ENCODE results near the gene RAD51.

Gene RAD51

DNA sequence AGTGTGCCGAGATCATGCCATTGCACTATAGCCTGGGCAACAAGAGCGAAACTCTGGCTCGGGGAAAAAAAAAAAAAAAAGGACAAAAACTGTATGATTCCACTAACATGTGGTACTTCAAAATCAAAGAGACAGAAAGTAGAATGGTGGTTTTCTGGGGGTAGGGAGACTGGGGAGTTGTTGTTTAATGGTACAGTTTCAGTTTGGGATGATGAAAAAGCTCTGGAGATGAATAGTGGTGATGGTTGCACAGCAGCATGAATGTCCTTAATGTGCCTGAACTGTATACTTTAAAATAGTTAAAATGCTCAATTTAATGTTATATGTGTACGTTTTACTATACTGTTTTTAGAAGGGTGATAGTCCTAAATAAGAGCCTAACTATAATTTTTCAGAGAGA, 27.4 kb downstream of the RAD51 start:
- no peak for DNase-seq (ENCODE audit: low read depth in 2 of 2)

DNA sequence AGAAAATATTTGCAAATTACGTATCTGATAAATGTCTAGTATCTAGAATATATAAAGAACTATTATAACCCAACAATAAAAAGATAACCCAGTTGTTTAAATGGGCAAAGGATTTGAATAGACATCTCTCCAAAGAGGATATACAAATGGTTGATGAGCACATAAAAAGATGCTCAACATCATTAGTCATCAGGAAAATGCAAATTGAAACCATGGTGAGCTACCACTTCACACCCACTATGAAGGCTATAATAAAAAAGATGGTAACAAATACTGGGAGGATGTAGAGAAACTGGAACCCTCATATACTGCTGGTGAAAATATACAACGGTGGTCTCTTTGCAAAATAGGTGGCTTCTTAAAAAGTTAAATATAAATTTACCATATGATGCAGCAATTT, 28.0 kb downstream of the RAD51 start:
- no peak for DNase-seq (ENCODE audit: low read depth in 2 of 2)

DNA sequence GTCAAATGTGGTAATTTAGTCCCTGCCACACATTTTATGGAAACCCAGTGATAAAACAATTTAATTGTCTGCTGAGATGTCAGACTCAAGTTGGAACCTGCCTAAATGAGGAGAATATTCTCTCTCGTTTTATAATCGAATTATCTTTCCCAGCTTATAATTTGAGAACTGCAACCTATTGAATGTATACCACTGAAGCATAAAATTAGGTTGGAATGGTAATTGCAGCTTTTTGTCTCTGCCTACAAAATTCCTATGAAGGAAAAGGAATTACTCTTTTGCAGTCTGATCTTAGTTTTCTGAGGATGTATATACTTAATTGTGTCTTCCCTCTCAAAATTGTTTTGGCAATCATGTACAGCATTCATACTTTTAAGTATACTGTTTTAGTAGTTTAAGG, 28.9 kb downstream of the RAD51 start:
- DNase-seq (ENCODE audit: low read depth in 2 of 2), result no peak

DNA sequence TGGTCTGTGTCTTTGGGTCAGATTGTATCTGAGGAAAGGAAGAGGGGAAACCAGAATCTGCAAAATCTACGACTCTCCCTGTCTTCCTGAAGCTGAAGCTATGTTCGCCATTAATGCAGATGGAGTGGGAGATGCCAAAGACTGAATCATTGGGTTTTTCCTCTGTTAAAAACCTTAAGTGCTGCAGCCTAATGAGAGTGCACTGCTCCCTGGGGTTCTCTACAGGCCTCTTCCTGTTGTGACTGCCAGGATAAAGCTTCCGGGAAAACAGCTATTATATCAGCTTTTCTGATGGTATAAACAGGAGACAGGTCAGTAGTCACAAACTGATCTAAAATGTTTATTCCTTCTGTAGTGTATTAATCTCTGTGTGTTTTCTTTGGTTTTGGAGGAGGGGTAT, 36.1 kb downstream of the RAD51 start:
- DNase-seq (ENCODE audit: low read depth in 2 of 2), result no peak

DNA sequence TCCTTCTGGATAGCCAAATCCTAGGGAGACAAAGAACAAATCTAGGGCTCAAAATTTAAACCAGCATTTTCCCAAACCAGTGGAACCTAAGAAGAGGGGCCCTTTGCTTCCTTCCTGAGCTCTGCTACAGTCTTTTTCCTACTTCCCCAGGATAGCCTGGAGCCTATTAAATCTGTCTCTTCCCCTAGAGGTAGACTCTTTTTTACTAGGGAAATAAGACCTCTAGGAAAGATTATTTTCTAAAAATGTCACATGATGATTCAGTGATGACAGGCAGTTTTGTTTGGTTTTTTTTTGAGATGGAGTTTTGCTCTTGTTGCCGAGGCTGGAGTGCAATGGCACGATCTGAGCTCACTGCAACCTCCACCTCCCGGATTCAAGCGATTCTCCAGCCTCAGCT, 41.6 kb downstream of the RAD51 start:
- DNase-seq (ENCODE audit: low read depth in 2 of 2), result no peak

DNA sequence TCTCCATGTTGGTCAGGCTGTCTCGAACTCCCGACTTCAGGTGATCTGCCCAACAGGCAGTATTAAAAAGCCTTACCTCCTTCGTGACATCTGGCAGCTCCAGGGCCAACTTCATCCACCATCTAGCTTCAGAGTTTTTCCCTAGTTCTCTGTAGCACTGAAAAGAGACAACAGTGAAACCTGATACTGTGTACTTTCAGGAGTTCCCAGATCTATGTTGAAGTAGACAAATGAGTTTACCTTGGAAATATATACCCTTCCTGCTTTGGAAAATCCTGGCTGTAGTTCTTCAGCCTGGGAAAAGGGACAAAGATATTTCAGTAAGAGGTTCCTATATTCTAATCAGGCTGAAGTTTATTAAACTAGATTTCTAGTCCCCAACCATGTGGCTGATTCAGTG, 42.1 kb downstream of the RAD51 start:
- no peak for DNase-seq (ENCODE audit: low read depth in 2 of 2)

DNA sequence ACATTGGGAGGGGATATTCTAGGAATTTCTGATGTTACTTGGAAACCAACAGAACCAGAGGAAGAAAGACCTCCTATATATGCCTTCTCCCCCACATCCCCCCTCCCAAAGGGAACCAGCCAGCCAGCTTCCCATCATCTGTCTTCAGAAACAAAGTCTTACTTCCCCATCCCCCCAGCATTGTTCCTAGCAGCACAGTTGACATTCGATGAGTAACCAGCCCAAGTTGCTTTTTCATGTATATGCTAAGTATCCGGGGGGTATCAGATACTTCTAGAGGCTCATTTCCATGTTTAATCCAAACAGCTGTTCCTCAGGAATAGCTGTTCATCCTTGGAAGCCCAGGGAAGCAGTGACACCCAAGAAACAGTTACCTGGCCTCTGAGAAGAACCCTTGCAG, 44.1 kb downstream of the RAD51 start:
- DNase-seq (ENCODE audit: low read depth in 2 of 2), result no peak

DNA sequence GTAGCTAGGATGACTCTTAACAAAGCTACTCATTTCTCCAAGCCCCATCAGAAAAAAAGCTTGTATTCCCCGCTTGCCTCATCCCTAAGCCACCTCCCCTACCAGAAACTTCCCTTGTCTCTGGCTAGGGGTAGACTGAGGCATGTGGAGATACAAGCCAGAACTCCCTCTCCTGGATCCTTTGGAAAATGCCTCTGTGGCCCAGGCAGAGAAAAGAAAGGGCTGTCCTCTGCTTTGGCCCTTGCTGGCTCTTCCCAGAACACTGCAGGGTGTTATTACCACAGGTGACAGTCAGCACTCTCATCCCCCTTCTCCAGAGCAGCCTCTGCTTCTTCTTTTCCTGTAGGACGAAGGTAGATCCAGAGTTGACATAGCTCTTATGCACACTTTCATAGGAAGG, 44.9 kb downstream of the RAD51 start:
- no peak for DNase-seq (ENCODE audit: low read depth in 2 of 2)

DNA sequence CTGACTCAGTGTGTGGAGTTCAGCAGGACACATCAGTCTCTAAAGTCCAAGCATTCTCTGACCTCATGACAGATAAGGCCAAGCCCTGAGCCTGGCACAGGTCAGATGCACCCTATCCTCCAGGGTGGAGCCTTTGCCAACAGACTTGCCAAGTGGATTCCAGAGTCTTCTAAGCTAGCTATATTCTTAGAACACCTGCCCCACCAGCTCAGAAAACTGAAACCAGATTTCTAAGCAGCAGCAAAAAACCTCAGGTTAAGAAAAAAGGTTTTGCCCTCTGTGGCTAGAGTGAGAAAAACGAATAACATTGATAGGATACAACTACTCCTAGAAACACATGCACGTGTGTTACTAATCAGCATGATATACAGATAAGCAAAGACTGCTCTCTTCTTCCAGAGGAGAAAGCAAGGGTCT, 48.5 kb downstream of the RAD51 start:
- DNase-seq (ENCODE audit: low read depth in 2 of 2), result no peak

DNA sequence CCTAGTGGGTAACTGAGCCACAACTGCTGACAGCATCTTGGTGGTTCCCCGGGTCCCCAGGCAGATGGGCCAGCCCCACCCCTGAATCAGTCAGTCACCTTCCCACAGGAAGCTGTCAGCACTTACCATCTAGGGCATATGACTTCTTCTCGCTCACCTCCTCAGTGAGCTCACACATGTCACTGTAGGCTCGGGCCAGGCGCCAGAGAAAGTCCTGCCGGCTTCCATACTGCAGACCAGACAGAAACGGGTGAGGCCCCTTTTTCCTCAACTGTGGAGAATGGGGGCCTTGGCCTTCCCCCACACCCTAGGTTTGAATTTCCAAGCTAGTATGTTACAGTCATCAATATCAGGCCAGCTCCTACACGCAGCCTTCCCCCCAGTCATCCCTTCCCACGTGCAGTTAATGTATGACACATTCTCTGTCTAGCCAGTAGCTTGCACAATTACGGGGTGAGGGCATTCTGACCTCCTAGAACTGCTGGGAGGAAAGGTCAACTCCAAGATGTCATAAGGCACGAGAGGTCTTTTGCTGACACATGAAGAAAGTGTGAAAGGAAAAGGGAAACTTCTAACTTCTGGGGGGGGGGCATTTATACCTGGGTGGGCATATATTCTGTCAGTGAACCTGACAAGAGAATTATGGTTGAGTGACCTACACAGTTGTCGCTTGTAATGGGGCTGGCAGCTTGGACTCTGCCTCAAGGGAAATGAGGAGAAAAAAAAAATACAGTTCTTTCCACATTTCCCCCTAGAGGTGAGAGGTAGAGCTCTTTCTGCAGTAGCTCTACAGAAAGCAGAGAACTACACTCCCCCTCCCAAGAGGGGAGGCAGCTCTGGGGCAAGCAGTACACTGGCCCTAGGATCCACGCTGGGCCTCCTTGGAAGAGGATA, 49.2 kb downstream of the RAD51 start:
- peak; percentile 44 to 59 for DNase-seq (ENCODE audit: low read depth in 2 of 2)

DNA sequence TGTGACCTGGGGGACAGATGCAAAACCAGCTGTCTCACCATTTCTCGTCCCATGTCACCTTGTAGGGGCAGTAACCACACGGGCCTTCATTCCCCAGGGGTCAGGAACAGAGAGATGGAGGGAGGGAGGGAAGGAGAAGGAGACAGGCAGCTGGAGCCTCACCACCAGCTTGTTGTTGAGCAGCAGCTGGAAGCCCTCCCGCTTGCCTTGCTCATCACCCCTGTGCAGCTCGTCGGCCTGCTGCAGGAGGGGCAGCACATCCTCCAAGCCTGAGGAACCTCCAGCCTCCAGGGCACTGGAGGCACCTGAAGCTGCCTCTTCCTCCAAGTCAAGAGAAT, 49.8 kb downstream of the RAD51 start:
- DNase-seq (ENCODE audit: low read depth in 2 of 2), result no peak

DNA sequence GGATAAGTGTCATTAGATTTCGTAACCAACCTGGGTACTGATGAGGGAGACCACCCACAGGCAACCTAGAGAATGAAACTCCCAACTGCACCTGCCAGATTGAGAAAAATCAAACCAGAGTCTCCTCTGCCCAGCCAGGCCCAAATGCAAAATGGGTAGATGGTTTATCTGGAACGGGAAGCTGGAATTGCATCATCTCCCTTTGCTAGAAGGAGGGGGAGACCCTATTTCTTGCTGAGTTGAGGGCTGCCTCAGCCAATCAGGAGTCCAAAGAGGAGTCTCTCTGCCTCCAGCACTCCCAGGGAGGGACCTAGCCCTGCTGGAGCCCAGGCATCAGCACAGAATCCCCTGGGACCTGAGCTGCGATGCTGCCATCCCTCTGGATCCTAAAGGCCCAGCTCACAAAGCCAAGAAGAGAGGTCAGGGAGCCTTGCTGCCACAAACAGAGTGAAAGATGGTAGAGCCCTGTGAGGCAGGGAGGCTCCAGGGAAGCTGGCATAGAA, 52.0 kb downstream of the RAD51 start:
- no peak for DNase-seq (ENCODE audit: low read depth in 2 of 2)

DNA sequence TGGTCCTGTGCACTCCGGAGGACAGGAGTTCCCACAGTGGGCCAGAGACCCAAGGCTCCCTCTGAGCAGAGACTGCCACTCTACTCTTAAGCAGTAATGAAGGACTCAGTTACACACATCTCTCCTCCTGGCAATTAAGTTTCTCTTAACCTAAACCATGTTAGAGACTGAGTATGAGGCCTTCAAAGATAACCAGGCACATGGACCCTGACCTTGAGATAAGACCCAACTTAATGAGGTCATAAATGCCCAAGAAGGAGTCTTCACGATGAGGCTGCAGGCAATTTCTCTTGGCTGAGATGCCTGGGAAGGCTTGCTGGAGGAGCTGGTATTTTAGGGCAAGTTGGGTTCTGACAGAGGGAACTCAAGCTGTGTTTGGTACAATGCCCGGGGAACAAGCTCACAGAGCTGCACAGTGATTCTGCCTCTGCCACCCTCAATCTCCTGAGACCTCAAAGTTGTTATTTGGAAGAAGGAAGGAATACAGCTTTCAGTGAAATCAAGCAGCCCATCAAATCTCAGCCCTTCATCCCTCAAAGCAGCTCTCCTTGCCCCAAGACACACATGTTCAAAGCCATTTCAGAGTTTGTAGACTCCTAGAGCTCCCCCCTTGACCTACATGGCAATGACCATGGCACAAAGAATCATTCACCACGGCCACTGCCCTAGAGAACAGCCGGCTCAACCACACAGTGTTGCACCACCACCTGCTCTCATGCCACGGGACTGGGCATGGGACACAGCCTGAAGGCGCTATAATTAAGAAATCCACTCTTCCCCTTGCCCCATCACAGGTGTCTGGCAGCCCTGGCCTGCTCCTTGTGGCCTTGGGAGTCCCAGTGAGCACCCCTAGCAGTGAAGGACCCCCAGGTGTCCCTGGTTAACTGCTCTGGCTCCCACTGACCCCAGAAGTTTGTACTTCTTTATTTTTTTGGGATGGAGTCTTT, 53.0 kb downstream of the RAD51 start:
- DNase-seq (ENCODE audit: low read depth in 2 of 2), result no peak

DNA sequence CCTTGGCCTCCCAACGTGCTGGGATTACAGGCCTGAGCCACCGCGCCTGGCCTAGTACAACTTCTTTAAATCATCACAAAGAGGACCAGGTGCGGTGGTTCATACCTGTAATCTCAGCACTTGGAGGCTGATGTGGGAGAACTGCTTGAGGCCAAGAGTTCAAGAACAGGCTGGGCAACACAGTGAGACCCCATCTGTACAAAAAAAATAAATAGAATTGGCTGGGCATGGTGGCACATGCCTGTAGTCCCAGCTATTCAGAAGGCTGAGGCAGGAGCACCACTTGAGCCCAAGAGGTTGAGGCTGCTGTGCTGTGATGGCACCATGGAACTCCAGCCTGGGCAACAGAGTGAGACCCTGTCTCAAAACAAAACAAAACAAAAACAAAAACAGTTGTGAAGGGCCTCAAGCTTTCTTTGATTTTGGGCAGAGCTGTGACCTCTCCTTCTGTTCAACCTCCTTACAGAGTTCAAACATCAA, 54.2 kb downstream of the RAD51 start:
- DNase-seq (ENCODE audit: low read depth in 2 of 2), result no peak

DNA sequence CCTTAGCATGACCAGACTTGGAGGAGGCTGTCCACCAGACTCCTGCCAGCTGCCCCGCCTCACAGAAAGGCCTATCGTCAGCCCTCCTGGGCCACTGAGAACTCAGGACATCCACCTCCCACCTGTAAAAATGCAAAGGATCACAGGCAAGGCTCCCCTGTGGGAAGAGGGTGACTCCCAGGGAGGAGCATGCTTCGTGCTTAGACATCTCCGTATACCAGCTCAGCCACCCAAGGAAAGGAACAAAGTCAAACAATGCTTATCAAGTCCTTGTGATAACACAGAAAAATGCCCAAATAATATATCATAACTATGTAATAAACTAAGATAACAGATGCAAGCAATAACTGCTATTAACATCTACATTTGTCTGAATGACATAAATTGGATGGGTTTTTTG, 55.9 kb downstream of the RAD51 start:
- DNase-seq (ENCODE audit: low read depth in 2 of 2), result no peak

DNA sequence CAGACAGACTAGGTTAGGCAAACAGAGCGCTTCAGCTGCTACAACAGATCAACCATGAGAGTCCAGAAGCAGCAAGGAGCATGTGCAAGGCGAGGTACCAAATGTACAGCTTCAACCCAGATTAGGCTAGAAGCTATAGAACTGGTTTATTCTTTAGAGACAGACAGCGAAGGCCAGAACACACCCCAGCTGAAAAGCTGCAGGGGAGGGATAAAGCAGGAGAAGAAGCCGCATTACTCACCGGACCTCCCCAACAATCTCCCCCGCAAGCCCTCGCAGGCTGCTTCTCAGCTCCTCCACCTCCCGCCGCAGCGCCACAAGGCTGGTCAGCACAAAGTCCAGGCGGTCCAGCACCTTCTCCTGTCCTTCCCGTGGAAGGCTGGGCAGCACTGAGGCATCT, 56.8 kb downstream of the RAD51 start:
- DNase-seq (ENCODE audit: low read depth in 2 of 2), result no peak

DNA sequence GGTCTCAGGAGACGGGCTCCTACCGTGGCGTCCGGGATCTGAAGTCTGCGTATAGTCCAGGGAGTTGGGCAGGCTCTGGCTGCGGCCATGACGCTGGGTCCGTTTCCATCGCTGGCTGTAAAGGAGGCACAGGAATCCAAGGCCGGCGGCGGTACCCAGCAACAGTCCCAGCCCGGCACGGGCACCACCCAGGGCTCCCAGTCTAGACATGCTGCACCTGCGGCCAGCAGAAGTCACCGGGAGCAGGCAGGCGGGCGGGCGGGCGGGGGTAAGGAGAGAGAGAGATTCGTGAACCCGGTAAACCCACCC, 59.6 kb downstream of the RAD51 start:
- DNase-seq (ENCODE audit: low read depth in 2 of 2), result no peak

DNA sequence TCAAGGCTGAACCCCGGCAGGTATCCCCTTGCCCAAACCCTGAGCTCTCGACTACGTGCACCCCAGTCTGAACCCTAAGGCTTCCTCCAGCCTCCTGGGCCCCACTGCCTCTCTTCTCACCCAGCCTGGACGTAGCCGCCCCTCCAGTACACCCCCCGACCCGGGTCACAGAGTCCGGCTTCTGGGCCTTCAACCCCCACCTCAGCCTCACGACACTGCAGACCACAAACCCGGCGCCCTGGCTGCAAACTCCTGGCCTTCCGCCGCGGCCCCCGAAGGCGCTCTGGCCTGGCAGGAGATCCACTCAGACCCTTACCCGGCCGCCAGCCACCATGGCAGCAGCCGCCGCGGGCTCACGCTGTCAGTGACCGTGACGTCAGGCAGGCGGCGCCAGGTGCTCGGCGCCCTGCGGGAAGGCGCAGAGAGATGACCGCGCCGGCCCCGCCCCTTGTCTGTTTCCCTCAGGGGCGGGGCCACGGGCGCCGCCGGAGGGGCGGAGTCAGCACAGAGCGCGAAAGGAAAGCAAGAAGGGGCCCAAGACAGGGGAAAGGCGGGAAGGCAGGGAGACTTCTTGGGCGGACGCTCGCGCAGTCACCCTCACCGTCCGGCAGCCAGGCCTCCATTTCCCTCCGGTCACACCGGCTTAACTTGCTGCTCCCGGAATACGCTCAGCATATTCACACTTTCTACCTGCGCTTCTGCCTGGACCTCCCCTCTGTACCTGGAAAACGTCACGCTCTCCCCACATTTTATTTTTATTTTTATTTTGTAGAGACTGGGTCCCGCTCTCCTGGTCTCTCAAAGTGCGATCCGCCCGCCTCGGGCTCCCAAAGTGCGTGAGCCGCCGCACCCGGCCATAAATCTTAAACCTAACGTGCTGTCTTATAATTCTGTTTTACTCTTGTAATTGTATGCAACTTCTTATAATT, 60.2 kb downstream of the RAD51 start, which contains the start of gene RMDN3:
Gene RMDN3 (minus strand): TSS at position 372 of the 929 bp plus-strand sequence. CDS start 471 bp downstream, outside the sequence.
- peak; percentile 88 to 92 for DNase-seq (ENCODE audit: low read depth in 2 of 2)

DNA sequence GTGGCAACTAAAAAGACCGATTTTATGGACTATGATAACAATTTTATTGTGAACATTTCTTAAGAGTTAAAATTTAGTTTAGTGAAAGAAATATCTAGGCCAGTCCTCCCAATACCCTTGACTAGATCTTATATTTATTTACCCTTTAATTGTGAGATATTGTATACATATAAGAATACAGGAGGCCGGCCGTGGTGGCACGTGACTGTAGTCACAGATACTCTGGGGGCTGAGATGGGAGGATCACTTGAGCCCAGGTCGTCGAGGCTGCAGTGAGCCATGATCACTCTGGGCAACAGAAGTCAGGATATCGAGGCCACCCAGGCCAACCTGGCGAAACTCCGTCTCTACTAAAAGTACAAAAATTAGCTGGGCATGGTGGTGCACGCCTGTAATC, 60.8 kb downstream of the RAD51 start:
- no peak for DNase-seq (ENCODE audit: low read depth in 2 of 2)

DNA sequence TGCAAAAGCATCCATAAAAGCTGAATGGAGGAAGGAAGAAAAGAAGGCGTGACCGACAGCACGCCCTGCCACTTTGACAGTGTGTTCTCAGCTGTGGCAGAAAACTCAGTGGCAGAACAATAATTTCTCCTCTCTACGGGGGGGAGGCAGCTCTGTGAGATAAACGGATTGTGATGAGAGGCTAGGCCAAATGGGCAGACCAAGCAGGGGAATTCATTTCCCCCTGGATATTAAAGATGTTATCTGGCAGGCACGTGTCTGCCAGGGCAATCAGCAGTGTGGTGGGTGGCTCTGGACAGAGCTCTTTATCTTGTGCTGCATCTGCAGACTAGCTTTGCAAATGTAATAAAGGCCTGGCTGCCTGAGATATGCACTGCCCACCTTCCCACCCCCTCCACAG, 62.0 kb downstream of the RAD51 start:
- no peak for DNase-seq (ENCODE audit: low read depth in 2 of 2)

DNA sequence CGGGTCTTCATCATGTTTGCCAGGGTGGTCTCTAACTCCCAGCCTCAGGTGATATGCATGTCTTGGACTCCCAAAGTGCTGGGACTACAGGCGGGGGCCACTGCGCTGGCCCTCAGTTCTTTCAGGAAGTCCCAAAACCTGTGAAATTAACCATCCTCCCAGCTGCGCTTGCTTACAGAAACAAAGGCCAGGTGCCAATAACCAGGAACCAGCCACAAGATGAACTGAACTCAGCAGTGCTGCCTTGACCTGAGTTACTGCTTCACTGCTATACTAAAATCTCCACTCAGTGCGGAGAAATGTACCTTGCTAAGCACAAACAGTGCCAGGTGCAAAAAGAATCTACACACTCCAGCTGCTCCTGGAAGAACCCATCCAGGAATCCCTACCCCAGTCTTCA, 65.0 kb downstream of the RAD51 start:
- DNase-seq (ENCODE audit: low read depth in 2 of 2), result no peak

Measured in stimulated activated CD8-positive, alpha-beta memory T cell treated with anti-CD3 and anti-CD28 coated beads, Interleukin-2, amount 100 ng/mL, for 48 hours (primary cell).